Measurements from ENCODE around the gene KDM4C.

The KDM4C gene

DNA sequence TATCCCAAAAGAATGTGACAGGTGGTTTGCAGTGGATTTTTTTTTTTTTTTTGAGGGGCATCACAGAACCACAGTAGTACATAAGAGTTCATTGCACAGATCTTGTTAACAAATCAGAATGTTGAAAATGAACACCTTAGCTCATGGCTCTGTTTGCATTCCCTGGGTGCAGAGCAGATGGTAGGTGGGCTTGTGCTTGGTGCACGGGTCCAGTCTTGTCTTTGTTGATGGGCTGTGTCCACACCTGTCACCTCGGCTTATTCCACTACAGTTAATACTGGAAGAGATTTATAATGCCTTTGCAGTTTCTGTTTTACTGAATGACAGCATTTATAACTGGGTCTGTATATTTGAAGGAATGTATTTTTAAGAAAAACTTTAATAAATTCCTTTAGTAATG is 146.6 kb downstream of the KDM4C start:
- no peak for DNase-seq (ENCODE audit: low read depth in 3 of 3)

DNA sequence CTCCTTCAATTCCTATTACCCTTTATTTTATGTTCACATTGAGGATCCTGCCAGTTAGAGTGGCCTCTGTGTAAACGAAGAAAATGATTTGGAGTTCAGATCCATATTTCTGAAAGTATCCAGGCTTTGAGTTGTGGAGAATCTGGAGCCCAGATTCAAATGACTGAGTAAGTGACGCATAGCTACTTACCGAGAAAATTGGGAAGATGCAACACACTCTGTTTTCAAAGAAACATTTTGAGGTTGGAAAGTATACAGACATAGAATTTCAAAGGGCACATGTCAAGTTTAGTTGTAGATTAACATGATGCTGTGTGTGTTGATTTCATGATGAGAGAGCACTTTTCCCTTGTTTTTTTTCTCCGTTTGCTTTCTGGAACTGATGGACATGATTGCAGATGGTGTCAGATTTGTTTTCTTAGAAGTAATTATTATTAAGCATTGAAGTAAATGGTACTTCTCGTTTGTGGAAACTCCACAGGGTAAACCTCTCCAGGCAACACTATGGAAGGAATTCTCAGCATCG is 148.1 kb downstream of the KDM4C start:
- no peak for DNase-seq (ENCODE audit: low read depth in 3 of 3)

DNA sequence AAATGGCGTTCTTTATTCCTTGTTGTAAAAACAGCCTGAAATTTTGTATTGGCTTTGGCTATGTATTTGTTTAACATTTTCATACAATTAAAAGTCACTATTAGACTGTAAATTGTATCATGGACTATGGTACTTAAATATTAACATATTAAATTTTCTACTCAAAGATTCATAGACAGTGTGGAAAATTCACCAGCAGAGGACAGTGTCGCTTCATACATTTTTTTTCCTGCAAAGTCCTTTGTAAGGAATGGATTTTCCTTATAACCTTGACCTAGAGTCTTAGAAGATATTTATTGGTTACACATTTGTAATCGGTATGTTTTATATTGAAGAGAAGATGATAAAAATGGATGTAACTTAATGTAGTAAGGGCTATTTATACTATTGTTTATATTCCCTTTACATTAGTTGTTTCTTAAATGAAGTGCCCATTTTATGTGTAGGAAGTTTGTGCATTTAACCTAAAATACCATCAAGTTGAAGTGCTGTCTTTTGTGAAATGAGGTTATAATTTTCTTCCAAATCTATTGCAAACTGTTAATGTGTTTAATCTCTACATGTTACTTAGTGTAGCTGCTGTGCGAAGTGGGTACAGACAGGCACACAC is 150.1 kb downstream of the KDM4C start:
- no peak for DNase-seq (ENCODE audit: low read depth in 3 of 3)

DNA sequence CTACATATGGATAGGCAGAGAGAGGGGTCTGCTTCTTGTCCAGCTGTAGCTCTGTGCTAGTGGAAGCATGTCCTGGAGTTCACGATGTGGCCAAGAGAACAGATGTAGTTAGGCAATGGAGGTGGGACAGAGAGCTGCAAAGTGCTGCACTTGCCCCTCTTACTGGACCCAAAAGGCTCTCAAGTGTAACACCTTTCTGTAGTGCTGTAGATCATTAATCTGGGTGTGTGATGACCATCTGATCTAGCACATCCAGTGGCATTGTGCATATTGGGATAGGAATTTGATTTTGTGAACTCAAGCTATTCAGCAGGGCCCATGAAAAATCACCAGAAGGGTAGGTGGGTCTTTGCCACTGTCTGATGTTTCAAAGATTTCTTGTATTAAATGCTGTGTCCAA is 151.4 kb downstream of the KDM4C start:
- DNase-seq (ENCODE audit: low read depth in 3 of 3), result no peak

DNA sequence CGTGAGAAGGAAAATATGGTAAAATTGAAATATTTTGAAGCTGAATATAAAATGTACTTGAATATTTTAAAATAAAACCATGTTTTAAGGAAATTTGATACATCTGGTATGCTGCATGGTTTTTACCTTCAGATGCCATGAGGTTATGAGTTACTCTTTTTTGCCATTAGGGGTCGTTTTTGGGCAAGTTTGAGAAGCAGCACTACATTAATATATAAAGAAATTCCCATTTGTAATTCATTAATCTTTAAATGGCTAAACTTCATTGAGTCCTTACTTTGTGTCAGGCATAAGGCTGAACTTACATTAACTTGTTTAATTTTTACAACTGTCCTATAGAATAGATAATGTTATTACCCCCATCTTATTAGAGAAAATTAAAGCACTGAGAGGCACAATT is 152.3 kb downstream of the KDM4C start:
- DNase-seq (ENCODE audit: low read depth in 3 of 3), result no peak

DNA sequence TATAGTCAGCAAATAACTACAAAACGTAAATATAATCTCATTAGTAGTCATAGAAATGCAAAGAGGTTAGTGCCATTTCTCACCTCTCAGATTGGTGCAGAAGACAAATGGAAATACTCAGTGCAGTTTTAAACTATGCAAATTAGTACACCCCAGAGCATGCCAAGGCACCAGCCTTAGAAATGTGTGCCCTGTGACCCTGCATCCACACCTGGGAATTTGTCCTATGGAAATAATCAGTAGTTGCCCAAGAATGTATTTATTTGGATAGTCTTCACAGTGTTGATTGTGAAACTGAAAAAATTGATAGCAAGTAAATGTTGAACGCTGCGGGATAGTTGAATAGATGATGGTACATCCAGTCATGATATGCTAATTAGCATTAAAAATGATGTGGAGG is 152.7 kb downstream of the KDM4C start:
- no peak for DNase-seq (ENCODE audit: low read depth in 3 of 3)

DNA sequence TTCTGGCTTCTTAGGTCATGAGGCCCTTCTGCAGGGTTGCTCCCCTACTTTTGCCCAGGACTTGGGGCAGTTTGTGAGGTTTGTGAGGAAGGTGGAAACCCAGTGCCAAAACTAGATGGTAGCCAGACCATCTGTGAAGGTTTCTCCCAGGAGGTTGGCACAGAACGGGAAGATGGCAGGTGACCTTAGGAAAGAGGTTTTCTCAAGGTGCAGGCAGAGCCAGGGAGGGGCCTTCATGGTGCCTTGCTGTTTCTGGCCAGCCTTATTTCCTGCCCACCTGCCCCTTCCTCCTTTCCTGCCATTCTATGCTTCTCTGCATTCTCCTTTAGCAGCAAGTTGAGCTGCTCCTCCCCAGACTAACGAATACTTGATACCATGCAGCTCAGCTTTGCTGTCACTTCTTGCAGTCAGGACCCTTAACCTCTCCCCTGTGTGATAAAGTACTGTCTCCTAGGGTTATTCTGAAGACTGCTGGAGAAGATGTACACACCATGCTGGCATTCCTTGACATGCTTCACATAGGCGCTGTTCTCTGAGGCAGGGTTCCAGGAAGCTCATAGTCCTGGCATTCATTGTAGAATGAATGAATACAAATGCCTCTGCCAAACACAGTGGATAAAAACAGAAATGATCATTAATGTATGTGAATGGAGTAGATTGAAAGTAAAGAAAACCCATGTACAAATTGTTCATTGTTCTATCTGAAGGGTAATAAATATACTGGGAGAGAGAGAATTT is 154.3 kb downstream of the KDM4C start:
- DNase-seq (ENCODE audit: low read depth in 3 of 3), result no peak

DNA sequence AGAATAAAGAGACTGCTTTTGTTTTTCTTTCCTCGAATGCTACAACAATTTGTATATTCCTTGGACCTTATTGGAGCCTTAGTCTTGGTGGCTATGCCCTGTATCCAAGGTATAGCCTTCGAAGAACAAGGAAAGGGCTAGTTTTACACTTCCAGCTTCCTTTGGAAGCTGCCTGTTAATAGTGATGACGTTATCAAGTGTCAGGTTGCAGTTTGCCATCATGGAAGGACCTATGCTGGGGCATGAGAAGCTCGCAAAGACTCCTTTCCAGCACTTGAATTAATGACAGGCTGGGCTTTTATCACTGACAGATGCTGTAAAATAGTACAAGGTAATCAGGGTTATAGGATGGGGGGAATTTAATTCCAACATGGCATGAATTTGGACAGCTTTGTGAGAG is 157.9 kb downstream of the KDM4C start:
- no peak for DNase-seq (ENCODE audit: low read depth in 3 of 3)

DNA sequence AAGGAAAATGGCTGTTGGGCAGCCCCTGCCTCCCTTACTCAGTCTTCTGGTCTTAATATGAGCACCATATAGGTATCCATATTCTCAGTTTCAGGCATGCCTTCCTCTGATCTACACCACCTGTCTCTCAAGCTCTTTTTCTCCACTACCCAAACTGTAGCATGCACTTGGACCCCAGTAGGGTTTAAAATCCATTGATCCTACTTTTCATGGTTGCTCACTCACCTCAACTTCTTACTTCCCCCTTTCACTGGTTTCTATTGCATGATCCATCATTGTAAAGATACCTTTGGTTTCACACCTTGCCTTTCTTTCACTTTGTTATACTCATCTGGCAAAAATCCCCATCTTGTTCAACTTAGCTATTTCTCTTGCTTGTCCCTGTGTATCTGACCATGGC is 159.4 kb downstream of the KDM4C start:
- no peak for DNase-seq (ENCODE audit: low read depth in 3 of 3)

DNA sequence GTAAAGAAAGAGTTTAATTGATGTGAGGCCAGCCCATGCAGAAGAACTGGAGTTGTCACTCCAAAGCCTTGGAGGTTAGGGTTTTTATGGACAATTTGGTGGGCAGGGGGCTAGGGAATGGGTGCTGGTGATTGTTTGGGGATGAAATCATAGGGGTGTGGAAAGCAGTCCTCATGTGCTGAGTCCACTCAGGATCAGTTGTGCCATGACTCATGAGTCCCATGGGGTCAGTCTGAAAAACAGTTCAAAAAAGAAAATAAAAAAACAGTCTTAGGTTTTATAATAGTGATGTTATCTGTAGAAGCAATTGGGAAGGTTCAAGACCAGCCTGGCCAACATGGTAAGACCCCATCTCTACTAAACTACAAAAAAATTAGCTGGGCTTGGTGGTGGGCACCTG is 162.3 kb downstream of the KDM4C start:
- DNase-seq (ENCODE audit: low read depth in 3 of 3), result no peak

DNA sequence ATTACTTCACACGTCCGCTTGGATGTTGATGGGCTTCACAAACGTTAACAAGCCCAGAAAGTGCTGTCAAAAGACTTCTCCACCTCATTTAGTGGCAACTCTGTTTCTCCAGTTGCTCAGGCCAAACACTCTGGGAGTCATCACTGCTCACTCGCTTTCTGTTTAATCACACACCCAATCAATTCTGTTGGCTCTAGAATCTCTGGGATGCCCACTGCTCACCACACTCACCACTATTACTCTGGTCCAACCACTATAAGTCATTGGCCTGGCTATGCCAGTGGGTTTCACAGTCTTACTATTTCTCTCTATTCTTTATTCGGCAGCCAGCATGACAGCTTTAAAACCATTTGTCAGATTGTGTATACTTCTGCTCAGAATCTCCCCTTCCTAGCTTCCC is 163.5 kb downstream of the KDM4C start:
- DNase-seq (ENCODE audit: low read depth in 3 of 3), result no peak

DNA sequence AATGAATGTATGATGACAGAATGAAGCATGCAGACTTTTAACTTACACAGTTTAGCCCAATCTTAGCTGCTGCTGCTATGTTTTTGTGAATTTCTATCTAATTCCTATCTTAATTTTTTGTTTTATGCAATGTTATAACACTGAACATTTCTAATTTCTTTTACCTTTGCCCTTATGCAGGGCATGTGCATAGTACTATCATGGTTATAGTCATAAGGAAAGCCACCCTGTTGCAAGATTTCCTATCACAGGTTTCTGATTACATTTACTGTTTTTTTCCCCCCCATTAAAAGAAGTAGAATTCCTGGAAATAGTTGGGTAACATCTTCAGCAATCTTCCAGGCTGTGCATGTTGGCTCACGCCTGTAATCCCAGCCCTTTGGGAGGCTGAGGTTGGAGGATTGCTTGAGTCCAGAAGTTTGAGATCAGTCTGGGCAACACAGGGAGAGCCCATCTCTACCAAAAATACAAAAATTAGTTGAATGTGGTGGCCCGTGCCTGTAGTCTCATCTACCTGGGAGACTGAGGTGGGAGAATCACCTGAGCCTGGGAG is 164.4 kb downstream of the KDM4C start:
- no peak for DNase-seq (ENCODE audit: low read depth in 3 of 3)

DNA sequence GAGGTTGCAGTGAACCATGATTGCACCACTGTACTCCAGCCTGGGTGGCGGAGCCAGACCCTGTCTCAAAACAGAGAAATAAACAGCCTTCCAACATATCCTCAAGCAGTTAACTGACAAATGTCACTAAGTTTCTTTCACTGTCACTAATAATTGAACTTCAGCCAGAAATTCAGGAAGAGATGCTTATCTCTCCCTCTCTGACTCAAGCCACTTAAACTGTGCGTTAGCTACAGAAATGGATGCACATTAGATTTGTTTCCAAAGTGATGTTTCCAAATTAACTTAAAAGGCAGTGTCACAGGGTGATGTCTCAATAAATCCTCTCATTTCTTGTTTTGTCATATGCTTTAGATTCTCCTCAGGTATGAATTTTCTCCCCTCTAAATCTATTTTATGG is 164.9 kb downstream of the KDM4C start:
- DNase-seq (ENCODE audit: low read depth in 3 of 3), result no peak

DNA sequence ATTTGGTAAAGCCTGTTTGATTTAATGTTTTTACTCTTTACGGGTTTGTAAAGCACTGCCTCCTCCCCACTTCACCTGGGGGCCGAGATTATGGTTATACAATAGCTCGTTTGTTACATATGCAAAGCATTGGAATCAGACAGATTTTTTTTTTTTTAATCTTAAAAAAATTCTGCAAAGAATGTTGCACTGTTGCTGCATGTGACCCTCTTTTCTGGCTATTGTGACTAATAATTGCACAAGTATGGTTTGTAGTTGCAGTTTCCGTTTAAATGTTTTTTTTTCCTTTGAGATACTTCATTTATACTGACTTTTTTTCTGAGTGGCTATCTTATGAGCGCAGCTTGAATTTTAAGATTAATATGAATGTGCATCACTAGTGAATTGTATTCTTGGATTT is 165.3 kb downstream of the KDM4C start:
- DNase-seq (ENCODE audit: low read depth in 3 of 3), result no peak

DNA sequence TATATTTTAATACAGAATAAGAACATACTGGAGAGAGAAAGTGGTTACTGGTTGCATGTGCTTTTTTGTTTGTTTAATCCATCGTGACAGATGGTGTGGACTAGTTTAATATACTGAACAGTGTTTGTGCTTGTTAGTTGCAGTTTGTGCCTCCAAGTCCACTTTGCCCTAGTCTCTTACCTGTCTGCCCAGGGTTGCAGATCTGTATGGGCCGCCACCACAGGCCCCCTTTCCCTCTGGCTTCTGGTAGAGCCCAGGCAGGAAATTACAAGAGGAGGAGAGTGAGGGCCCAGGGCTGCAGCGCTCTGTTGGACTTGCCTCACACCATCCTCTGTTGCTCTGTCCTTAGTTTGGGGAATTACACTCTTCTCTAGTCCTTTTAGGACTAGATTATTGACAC is 166.4 kb downstream of the KDM4C start:
- DNase-seq (ENCODE audit: low read depth in 3 of 3), result no peak

DNA sequence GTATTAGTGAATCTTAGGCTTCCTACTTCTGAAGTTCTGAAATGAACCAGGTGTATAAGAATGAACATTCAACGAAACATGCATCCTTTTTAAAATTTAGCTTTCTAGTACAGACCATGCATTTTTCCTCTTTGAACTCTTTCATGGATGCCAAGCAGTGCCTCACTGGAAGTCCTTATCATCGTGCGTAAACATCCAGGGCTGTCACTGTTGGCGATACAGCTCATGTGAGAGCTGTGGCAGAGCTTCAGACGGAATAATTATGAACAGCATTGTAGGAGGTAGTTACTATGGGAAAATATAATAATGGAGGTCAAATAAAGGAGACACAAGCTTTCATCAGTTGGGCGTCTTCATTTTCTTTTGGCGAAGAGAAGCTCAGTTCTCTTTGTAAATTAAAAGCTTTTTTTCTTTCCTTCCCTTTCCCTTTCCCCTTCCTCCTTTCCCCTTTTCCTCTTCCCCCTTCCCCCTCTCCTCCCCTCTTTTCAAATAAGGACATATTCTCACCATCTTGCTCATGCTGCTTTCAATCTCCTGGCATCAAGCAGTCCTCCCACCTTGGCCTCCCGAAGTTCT is 167.3 kb downstream of the KDM4C start:
- DNase-seq (ENCODE audit: low read depth in 3 of 3), result no peak

DNA sequence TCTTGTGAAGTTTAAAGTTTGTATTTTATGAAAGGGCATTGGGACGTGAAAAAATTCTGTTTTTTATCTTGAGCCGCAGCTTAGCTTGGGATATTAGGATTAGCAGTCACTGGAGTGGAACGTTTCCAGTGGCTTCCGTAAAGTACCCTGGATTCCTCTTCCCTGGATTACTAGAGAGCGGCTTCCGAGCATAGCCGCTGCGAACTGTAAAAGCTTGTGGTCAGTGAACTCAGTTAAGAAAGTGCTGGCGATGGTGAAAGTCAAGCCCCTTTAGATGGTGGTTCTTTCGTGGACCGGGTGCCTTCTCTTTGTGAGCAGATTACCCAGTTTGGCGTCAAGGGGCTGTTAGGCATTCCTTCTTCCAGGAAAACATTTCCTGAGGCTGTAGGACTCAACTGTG is 168.1 kb downstream of the KDM4C start:
- no peak for DNase-seq (ENCODE audit: low read depth in 3 of 3)

DNA sequence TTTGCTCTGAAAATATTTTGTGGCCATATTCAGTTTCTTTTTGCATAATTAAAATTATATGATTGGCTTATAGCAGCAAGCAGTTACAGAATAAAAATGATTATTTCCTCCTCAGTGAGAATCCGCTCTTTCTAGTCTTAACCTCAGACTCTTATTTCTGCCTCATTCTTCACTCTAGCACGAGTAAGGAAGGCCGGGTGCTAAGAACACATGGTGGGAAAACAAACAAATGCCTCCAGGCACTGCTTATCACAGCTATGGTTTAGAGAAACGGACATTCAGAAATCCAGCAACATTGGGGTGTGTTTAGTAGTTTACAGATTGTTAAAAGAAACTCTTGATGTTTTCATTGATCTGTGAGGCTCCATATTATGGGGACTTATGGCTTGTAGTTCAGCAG is 168.7 kb downstream of the KDM4C start:
- no peak for DNase-seq (ENCODE audit: low read depth in 3 of 3)

DNA sequence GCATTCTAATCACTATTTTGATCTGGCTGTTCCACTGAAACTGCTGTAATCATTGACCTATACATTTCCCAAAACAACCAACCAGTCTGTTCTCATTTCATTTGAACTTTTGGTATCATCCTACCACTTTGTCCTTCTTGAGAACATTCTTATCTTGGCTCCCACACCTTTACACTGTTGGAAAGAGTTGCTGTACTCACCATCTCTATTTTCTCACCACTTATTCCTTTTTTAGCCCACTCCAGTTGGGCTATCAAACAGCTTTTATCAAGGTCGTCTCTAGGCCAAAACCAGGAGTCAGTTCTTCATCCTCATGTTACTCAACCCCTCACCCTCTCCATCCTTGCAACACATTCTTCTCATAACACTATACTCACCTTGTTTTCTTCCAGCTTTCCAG is 170.1 kb downstream of the KDM4C start:
- no peak for DNase-seq (ENCODE audit: low read depth in 3 of 3)

DNA sequence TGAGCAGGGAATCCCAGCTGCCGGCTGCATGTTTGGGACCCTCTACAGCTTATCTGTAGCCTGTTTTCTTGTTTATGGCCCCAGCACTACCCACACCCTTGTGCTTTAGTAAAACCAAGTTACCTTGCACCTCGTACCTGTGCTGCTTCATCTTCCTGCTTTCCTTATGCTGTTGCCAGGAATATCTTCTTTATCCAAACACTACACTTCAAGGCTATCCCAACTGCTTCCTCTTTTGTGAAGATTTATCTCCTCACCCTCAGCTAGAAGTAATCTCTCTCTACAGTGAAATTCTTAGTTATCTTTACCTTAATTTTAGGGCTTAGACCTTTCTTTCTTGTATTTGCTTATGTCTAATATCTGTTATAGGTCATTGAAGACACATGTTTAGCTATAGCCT is 171.1 kb downstream of the KDM4C start:
- no peak for DNase-seq (ENCODE audit: low read depth in 3 of 3)

DNA sequence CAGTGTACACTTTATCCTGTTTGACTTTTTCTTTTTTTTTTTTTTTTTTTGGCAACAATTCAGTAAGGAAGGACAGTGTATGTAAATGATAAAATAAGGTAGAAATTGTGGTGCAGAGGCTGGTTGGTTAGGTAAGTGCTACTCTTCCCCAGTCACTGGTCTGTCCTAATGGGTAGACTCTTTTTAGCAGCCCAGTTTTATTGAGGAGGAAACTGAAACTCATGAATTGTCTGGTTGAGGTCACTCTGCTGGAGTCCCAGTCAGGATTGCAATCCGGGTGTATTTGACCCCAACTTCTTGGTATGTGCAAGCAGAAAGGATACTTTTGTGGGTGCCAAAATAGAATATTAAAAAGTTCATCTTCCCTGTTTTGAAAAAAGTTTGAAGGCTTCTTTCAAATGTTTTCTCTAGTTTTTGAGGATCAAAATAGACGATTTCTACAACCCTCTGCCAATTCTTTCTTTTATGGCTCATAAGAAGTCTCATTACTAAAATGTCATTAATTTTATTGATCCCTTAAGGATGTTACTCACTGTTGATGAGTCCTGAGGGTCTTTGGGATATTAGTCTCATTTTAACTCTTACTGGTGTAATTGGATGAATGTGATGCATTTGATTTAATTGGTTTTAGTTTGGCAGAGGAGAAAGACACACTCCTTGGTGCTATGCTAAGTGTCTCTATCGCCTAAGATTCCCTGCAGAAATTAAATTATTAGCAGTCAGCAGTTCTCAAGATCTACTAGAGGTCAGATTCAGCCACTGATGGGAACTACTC is 171.9 kb downstream of the KDM4C start:
- DNase-seq (ENCODE audit: low read depth in 3 of 3), result no peak

DNA sequence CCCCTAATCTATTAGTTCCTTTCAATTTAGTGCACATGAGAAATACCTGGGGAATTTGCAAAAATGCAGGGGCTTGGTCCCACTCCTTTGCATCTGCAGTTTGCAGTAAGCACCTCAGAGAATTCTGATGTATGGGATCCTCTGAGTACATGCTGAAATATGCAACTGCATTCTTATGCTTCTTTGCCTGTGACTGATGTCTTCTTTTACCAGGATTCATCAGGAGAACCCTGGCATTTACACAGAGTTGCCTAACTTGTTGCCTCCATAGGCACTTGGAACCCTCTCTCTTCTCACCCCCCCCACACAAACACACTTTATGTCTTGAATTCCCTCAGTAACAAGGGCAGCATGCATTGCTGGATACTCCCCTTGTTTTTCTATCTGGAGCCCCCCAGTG is 173.1 kb downstream of the KDM4C start:
- DNase-seq (ENCODE audit: low read depth in 3 of 3), result no peak
